Measurements from ENCODE around the gene ZBP1.

DNA sequence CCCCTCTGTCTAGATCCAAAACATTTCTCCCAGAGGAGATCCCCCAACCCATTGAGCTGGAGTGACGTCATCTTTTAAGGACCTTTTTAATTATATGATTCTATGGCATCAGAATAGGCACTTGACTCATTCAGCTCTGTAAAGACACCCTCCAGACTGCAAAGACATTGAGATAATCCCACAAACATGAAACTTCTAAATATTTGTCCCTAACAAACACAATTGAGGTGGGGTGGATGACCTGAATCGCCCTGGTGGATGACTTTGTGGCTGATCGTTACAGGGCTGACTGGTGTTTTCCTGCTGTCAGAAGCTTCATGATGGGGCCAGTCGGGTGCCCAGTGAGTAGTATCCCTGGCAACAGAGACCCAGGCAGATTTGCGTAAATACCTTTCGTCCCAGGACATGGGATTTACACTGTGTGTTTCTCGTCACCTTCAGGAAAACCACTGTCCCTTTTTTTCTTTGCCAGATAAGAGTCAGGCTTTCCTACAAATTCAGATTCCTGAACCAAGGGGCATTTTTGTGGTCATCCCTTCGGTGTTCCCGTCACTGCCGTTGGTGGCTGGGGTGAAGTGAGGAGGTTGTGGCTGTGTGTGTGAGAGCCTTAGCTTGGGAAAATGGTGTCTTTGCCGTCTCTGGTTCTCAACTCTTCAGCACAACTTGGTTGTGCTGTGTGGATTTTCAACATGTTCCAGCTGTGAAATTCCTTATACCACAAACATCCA lies 64.6 kb downstream of the ZBP1 start:
- TF ChIP-seq POLR2A (IDR thresholded peaks at IDR 0.05) = no peak
- TF ChIP-seq, protein P1, sequence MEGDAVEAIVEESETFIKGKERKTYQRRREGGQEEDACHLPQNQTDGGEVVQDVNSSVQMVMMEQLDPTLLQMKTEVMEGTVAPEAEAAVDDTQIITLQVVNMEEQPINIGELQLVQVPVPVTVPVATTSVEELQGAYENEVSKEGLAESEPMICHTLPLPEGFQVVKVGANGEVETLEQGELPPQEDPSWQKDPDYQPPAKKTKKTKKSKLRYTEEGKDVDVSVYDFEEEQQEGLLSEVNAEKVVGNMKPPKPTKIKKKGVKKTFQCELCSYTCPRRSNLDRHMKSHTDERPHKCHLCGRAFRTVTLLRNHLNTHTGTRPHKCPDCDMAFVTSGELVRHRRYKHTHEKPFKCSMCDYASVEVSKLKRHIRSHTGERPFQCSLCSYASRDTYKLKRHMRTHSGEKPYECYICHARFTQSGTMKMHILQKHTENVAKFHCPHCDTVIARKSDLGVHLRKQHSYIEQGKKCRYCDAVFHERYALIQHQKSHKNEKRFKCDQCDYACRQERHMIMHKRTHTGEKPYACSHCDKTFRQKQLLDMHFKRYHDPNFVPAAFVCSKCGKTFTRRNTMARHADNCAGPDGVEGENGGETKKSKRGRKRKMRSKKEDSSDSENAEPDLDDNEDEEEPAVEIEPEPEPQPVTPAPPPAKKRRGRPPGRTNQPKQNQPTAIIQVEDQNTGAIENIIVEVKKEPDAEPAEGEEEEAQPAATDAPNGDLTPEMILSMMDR (IDR thresholded peaks at IDR 0.05) = no peak

Data from testis (tissue), 2 donors.